Uterus (tissue), 4 donors: ENCODE data around the gene TOP3A. TPM values are rescaled to one million over a fixed set of nuclear protein-coding genes. Genes with fewer than 3 reads are reported as not detected.
A peak's percentile ranks its signal among the peaks of the same experiment; 100 is the strongest.

ENCODE experiments used
- DNase-seq, 2 donors: peaks; one replicate each; pipeline ENCODE4 v3.0.0-alpha.2; 2019 to 2020
- H3K27ac ChIP-seq, 2 donors: fragments of 200-600 bp; sonication (generic); 1 replicate in 1 of 2; 2 replicates in 1 of 2; pipeline ENCODE4 v1.5.1; 2016 to 2018
- H3K27me3 ChIP-seq, 2 donors: fragments of 200-600 bp; sonication (generic); one replicate each; pipeline ENCODE4 v1.5.1; 2018 to 2019; ENCODE audit warnings: control low read depth in 1 of 2
- H3K36me3 ChIP-seq, 2 donors: fragments of 200-600 bp; sonication (generic); one replicate each; pipeline ENCODE4 v1.5.1; 2019; ENCODE audit warnings: control low read depth in 1 of 2
- H3K4me1 ChIP-seq, 2 donors: fragments of 200-600 bp; sonication (generic); one replicate each; pipeline ENCODE4 v1.5.1; 2018 to 2019; ENCODE audit warnings: control low read depth in 1 of 2
- H3K4me3 ChIP-seq, 2 donors: fragments of 200-600 bp; sonication (generic); 1 replicate in 1 of 2; 2 replicates in 1 of 2; pipeline ENCODE4 v1.5.1; 2018 to 2019; ENCODE audit warnings: mild to moderate bottlenecking in 1 of 2
- H3K9me3 ChIP-seq, 2 donors: fragments of 200-600 bp; sonication (generic); one replicate each; pipeline ENCODE4 v1.5.1; 2019; ENCODE audit warnings: control low read depth in 1 of 2
- CTCF ChIP-seq, 4 experiments: fragments of 200-600 bp in 2 of 4; fragments of 450-650 bp in 2 of 4; sonication (generic) in 2 of 4; IDR thresholded peaks; one replicate each; pipeline ENCODE4 v1.5.1; 2016 to 2019; ENCODE audit warnings: antibody characterized with exemption in 4 of 4, mild to moderate bottlenecking in 2 of 4, moderate library complexity in 1 of 4
- POLR2A ChIP-seq, 2 donors: fragments of 450-650 bp; IDR thresholded peaks; one replicate each; pipeline ENCODE4 v1.6.1; 2016; ENCODE audit warnings: antibody characterized with exemption in 2 of 2, mild to moderate bottlenecking in 1 of 2, moderate library complexity in 1 of 2
- intact Hi-C: fragments of 100-400 bp; cut with DNase I; formaldehyde crosslinking; loops from one replicate; pipeline ENCODE4 v1.15.1; 2023; ENCODE audit warnings: low total_unique reads
- total RNA-seq, 4 donors: library from RNA; depleted of rRNA in 3 of 4; stranded (reverse); fragments of >200 nt in 3 of 4; gene quantifications; one replicate each; pipeline versions ENCODE4 v1.1.0 to v1.2.4, GENCODE V29; 2014 to 2023
- donor health status: DM: yes; HTN: yes; CAD: no.

Gene TOP3A
- total RNA-seq, 4 donors from 2014 or later, result 28.9 to 89.7 (median 63.4) TPM

GRCh38 chr17:18256776-18257175 is 58.0 kb downstream of the TOP3A start:
- Histone ChIP-seq H3K27ac (peak overlapping the region in 1 of 2 donors; percentile 82), H3K36me3 (no peaks in the 10 kb centered on the region), H3K4me1 (peaks cover 0 to 25% of the 10 kb centered on the region in 2 donors), H3K9me3 (no peaks in the 10 kb centered on the region), H3K4me3 (no peak overlapping the region), H3K27me3 (no peaks in the 10 kb centered on the region)
- TF ChIP-seq POLR2A (IDR thresholded peaks at IDR 0.05) (no peak), CTCF (IDR thresholded peaks at IDR 0.05) (no peak)
- intact Hi-C loops, result no loop called here
- no peak for DNase-seq

- H3K4me1 ChIP-seq, result peaks cover 0 to 20% of the 10 kb centered on the region in 2 donors
- H3K27me3 ChIP-seq, result no peaks in the 10 kb centered on the region
- H3K27ac ChIP-seq, result no peak overlapping the region
- no peak for DNase-seq
- intact Hi-C loops, result no loop called here
- TF ChIP-seq CTCF (IDR thresholded peaks at IDR 0.05), result no peak
- no peak for TF ChIP-seq POLR2A (IDR thresholded peaks at IDR 0.05)
- no peak overlapping the region for H3K4me3 ChIP-seq
- no peaks in the 10 kb centered on the region for H3K9me3 ChIP-seq
- H3K36me3 ChIP-seq, result no peaks in the 10 kb centered on the region
These were observed 58.4 kb downstream of the TOP3A start for GRCh38 chr17:18256351-18256750.

GRCh38 chr17:18254888-18255649 is 59.7 kb downstream of the TOP3A start:
- Histone ChIP-seq H3K4me3 (no peak overlapping the region), H3K27ac (no peak overlapping the region), H3K36me3 (no peaks in the 10 kb centered on the region), H3K9me3 (no peaks in the 10 kb centered on the region), H3K4me1 (peaks cover 0 to 17% of the 10 kb centered on the region in 2 donors), H3K27me3 (no peaks in the 10 kb centered on the region)
- no peak for TF ChIP-seq POLR2A (IDR thresholded peaks at IDR 0.05)
- no peak for TF ChIP-seq CTCF (IDR thresholded peaks at IDR 0.05)
- intact Hi-C loops, result no loop called here
- DNase-seq, result no peak

GRCh38 chr17:18253947-18254821 is 60.6 kb downstream of the TOP3A start:
- DNase-seq, result no peak
- intact Hi-C loops, result no loop called here
- no peaks in the 10 kb centered on the region for H3K27me3 ChIP-seq
- H3K36me3 ChIP-seq, result no peaks in the 10 kb centered on the region
- no peak overlapping the region for H3K27ac ChIP-seq
- H3K4me3 ChIP-seq, result no peak overlapping the region
- H3K9me3 ChIP-seq, result no peaks in the 10 kb centered on the region
- no peak for TF ChIP-seq CTCF (IDR thresholded peaks at IDR 0.05)
- no peak for TF ChIP-seq POLR2A (IDR thresholded peaks at IDR 0.05)
- peaks cover 0 to 14% of the 10 kb centered on the region in 2 donors for H3K4me1 ChIP-seq
